Loucy (cell line): Measurements from ENCODE around the gene DCAF8L2.

Experiments
- H2AFZ ChIP-seq: fragments of 200-600 bp; sonication (generic); 2 replicates; pipeline ENCODE4 v1.6.0; 2016; ENCODE audit warnings: antibody characterized with exemption, mild to moderate bottlenecking, low read length, moderate library complexity
- H3F3A ChIP-seq: fragments of 200-600 bp; 2 replicates; pipeline ENCODE4 v1.6.0; 2016; ENCODE audit warnings: antibody characterized with exemption, low read depth, mild to moderate bottlenecking
- H3K27me3 ChIP-seq: fragments of 200-600 bp; sonication (generic); 2 replicates; pipeline ENCODE4 v1.6.1; 2014; ENCODE audit warnings: low read length, mild to moderate bottlenecking; ENCODE audit not compliant: insufficient read depth, poor library complexity, severe bottlenecking
- H3K36me3 ChIP-seq: fragments of 200-600 bp; sonication (generic); 2 replicates; pipeline ENCODE4 v1.6.1; 2016; ENCODE audit warnings: low read length; ENCODE audit not compliant: insufficient read depth
- H3K4me1 ChIP-seq: fragments of 200-600 bp; sonication (generic); 2 replicates; pipeline ENCODE4 v1.5.1; 2014; ENCODE audit warnings: low read length, mild to moderate bottlenecking; ENCODE audit not compliant: insufficient read depth, poor library complexity, severe bottlenecking
- H3K4me2 ChIP-seq: fragments of 200-600 bp; sonication (generic); 2 replicates; pipeline ENCODE4 v1.6.0; 2014; ENCODE audit warnings: antibody characterized with exemption, low read length, low read depth, mild to moderate bottlenecking; ENCODE audit not compliant: poor library complexity, severe bottlenecking
- H3K4me3 ChIP-seq: fragments of 200-600 bp; sonication (generic); 2 replicates; pipeline ENCODE4 v1.5.1; 2014; ENCODE audit warnings: low read length, mild to moderate bottlenecking, mixed read lengths; ENCODE audit not compliant: poor library complexity, severe bottlenecking
- H3K79me2 ChIP-seq: fragments of 200-600 bp; sonication (generic); 2 replicates; pipeline ENCODE4 v1.6.1; 2014; ENCODE audit warnings: low read length; ENCODE audit not compliant: insufficient read depth
- H3K9ac ChIP-seq: fragments of 200-600 bp; sonication (generic); 2 replicates; pipeline ENCODE4 v1.6.0; 2014; ENCODE audit warnings: mild to moderate bottlenecking, low read depth, low read length, moderate library complexity; ENCODE audit not compliant: poor library complexity, severe bottlenecking
- H3K9me2 ChIP-seq: fragments of 200-600 bp; sonication (generic); replicated peaks from 2 replicates; pipeline ENCODE4 v1.6.1; 2016; ENCODE audit warnings: low read depth, low read length, mixed read lengths
- H3K9me3 ChIP-seq: fragments of 200-600 bp; sonication (generic); 2 replicates; pipeline ENCODE4 v1.6.1; 2014; ENCODE audit warnings: mild to moderate bottlenecking, antibody characterized with exemption, low read length, low read depth; ENCODE audit not compliant: insufficient read depth
- H4K20me1 ChIP-seq: fragments of 200-600 bp; sonication (generic); 2 replicates; pipeline ENCODE4 v1.6.0; 2014; ENCODE audit warnings: antibody characterized with exemption, low read length, mild to moderate bottlenecking; ENCODE audit not compliant: insufficient read depth, poor library complexity, severe bottlenecking
- EZH2phosphoT487 ChIP-seq: fragments of 200-600 bp; IDR thresholded peaks from 2 replicates; pipeline ENCODE4 v1.6.1; 2018; ENCODE audit warnings: antibody characterized with exemption, mild to moderate bottlenecking, moderate library complexity, borderline replicate concordance
- TF ChIP-seq, protein P1 (sequence below): fragments of 200-600 bp; sonication (generic); conservative IDR thresholded peaks from 2 replicates; pipeline ENCODE4 v1.5.1; 2014; ENCODE audit warnings: mild to moderate bottlenecking, antibody characterized with exemption, low read length

DCAF8L2 gene

DNA sequence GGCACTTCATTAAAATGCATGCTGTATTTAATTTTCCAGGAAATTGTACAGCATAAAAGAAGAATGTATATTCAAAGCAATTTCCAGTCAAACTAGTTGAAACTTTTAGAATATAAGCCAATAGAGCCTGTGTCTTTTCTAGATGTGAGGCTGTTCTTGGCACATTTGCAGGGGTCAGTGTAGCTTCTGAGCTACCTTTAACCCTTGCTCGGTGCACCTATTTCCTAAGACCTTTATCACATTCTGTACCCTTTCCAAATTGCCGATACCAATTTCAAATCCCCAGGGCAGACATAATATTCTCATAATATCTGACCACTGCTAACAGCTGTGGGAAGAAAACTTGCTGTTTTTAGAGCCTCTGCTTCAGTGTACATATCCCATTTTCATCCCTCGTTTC is 43.2 kb downstream of the DCAF8L2 start:
- Histone ChIP-seq H3K79me2 (no peaks in the 10 kb centered on the region), H3K27me3 (no peaks in the 10 kb centered on the region), H3K9me2 (no peaks in the 10 kb centered on the region), H3K4me3 (no peak overlapping the region), H3F3A (no peaks in the 10 kb centered on the region), H3K4me1 (no peaks in the 10 kb centered on the region), H3K9ac (no peak overlapping the region), H3K36me3 (no peaks in the 10 kb centered on the region), H2AFZ (no peak overlapping the region), H4K20me1 (no peaks in the 10 kb centered on the region), H3K4me2 (no peak overlapping the region), H3K9me3 (no peaks in the 10 kb centered on the region)
- TF ChIP-seq, protein P1, sequence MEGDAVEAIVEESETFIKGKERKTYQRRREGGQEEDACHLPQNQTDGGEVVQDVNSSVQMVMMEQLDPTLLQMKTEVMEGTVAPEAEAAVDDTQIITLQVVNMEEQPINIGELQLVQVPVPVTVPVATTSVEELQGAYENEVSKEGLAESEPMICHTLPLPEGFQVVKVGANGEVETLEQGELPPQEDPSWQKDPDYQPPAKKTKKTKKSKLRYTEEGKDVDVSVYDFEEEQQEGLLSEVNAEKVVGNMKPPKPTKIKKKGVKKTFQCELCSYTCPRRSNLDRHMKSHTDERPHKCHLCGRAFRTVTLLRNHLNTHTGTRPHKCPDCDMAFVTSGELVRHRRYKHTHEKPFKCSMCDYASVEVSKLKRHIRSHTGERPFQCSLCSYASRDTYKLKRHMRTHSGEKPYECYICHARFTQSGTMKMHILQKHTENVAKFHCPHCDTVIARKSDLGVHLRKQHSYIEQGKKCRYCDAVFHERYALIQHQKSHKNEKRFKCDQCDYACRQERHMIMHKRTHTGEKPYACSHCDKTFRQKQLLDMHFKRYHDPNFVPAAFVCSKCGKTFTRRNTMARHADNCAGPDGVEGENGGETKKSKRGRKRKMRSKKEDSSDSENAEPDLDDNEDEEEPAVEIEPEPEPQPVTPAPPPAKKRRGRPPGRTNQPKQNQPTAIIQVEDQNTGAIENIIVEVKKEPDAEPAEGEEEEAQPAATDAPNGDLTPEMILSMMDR = no peak
- TF ChIP-seq EZH2phosphoT487 = no peak

DNA sequence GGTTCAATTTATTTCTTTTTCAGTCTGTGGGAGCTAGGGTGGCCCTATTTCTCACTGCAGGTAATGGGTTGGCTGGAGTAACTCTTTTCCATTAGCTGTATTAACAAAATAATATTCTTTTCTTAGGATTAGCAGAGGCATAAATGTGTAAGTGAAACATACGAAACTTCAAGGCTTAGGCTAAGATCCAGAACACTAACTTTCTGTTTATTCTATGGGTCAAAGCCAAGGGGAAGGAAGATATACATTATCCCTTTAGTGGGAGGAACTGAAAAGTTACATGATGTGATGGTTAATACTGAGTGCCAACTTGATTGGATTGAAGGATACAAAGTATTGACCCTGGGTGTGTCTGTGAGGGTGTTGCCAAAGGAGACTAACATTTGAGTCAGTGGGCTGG is 66.4 kb downstream of the DCAF8L2 start:
- TF ChIP-seq EZH2phosphoT487 = no peak
- TF ChIP-seq, protein P1 = no peak

DNA sequence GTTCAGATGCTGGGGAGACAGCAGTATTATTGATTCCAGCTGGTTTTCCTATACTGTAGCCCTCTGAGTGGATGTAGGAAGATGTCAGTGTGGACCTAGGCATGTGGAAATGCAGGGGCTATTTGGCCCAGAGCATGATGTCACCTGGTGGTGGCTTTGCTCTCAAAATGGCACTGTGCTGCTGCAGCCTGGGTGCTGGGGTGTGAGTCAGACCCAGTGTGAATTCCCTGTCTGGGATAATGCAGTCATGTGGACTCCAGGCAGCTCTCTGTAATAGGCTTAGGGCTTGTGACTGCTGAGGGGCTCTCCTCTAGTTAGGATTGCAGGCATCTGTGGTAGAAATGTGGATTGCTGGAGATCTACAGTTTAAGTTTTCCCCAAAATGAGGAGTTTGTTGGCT is 70.7 kb downstream of the DCAF8L2 start:
- Histone ChIP-seq H3K36me3 (no peaks in the 10 kb centered on the region), H3K27me3 (no peaks in the 10 kb centered on the region)
- no peak for TF ChIP-seq EZH2phosphoT487
- TF ChIP-seq, protein P1 = no peak

More for the DNA sequence above, 66.4 kb downstream of the DCAF8L2 start:
- Histone ChIP-seq H3F3A (no peaks in the 10 kb centered on the region), H3K79me2 (no peaks in the 10 kb centered on the region), H2AFZ (no peak overlapping the region), H3K9ac (no peak overlapping the region), H3K36me3 (no peaks in the 10 kb centered on the region), H3K4me3 (no peak overlapping the region), H3K4me2 (no peak overlapping the region), H3K4me1 (no peaks in the 10 kb centered on the region), H3K9me3 (no peaks in the 10 kb centered on the region), H4K20me1 (no peaks in the 10 kb centered on the region), H3K9me2 (no peaks in the 10 kb centered on the region), H3K27me3 (no peaks in the 10 kb centered on the region)

More for the DNA sequence above, 70.7 kb downstream of the DCAF8L2 start:
- no peaks in the 10 kb centered on the region for H3K4me1 ChIP-seq
- no peak overlapping the region for H3K9ac ChIP-seq
- no peaks in the 10 kb centered on the region for H3F3A ChIP-seq
- H3K9me2 ChIP-seq = no peaks in the 10 kb centered on the region
- H4K20me1 ChIP-seq = no peaks in the 10 kb centered on the region
- no peak overlapping the region for H3K4me2 ChIP-seq
- no peak overlapping the region for H3K4me3 ChIP-seq
- no peaks in the 10 kb centered on the region for H3K9me3 ChIP-seq
- H3K79me2 ChIP-seq = no peaks in the 10 kb centered on the region
- no peak overlapping the region for H2AFZ ChIP-seq
